Measurements from ENCODE around the gene ADARB2.
"Not testable (repeated sequence)": the region's sequence is repeated elsewhere in the genome, so short reads cannot be mapped to it uniquely, and the experiment has no call there.

ADARB2 gene

GRCh38 chr10:1166828-1167275 is 570.5 kb downstream of the ADARB2 start:
- Mint-ChIP-seq H3K4me1 (ENCODE audit: low read depth) (no peaks in the 10 kb centered on the region), H3K27ac (no peak overlapping the region), H3K36me3 (ENCODE audit: low read depth) (no peaks in the 10 kb centered on the region), H3K27me3 (no peaks in the 10 kb centered on the region), H3K4me3 (no peak overlapping the region), H3K9me3 (no peaks in the 10 kb centered on the region)
- intact Hi-C loops (cut with micrococcal nuclease): no loop called here

GRCh38 chr10:1166101-1166827 is 571.1 kb downstream of the ADARB2 start:
- H3K36me3 Mint-ChIP-seq (ENCODE audit: low read depth): no peaks in the 10 kb centered on the region
- no peak overlapping the region for H3K4me3 Mint-ChIP-seq
- H3K4me1 Mint-ChIP-seq (ENCODE audit: low read depth): no peaks in the 10 kb centered on the region
- intact Hi-C loops (cut with micrococcal nuclease): no loop called here
- H3K9me3 Mint-ChIP-seq: no peaks in the 10 kb centered on the region
- no peaks in the 10 kb centered on the region for H3K27me3 Mint-ChIP-seq
- no peak overlapping the region for H3K27ac Mint-ChIP-seq

- Mint-ChIP-seq H3K4me3 (no peak overlapping the region), H3K4me1 (ENCODE audit: low read depth) (no peaks in the 10 kb centered on the region), H3K9me3 (no peaks in the 10 kb centered on the region), H3K27ac (no peak overlapping the region), H3K27me3 (no peaks in the 10 kb centered on the region), H3K36me3 (ENCODE audit: low read depth) (no peaks in the 10 kb centered on the region)
- intact Hi-C loops (cut with micrococcal nuclease): no loop called here
Observed at GRCh38 chr10:1163831-1164230, 573.5 kb downstream of the ADARB2 start.

GRCh38 chr10:1163204-1163660 is 574.1 kb downstream of the ADARB2 start:
- no peaks in the 10 kb centered on the region for H3K4me1 Mint-ChIP-seq (ENCODE audit: low read depth)
- no peak overlapping the region for H3K27ac Mint-ChIP-seq
- intact Hi-C loops (cut with micrococcal nuclease): no loop called here
- H3K4me3 Mint-ChIP-seq: no peak overlapping the region
- H3K36me3 Mint-ChIP-seq (ENCODE audit: low read depth): no peaks in the 10 kb centered on the region
- no peaks in the 10 kb centered on the region for H3K27me3 Mint-ChIP-seq
- no peaks in the 10 kb centered on the region for H3K9me3 Mint-ChIP-seq

- no peaks in the 10 kb centered on the region for H3K4me1 Mint-ChIP-seq (ENCODE audit: low read depth)
- intact Hi-C loops (cut with micrococcal nuclease): no loop called here
- H3K4me3 Mint-ChIP-seq: no peak overlapping the region
- no peaks in the 10 kb centered on the region for H3K27me3 Mint-ChIP-seq
- H3K9me3 Mint-ChIP-seq: no peaks in the 10 kb centered on the region
- no peaks in the 10 kb centered on the region for H3K36me3 Mint-ChIP-seq (ENCODE audit: low read depth)
- H3K27ac Mint-ChIP-seq: no peak overlapping the region
Observed at GRCh38 chr10:1162481-1163203, 574.7 kb downstream of the ADARB2 start.

- not testable (repeated sequence) for H3K27me3 Mint-ChIP-seq; H3K9me3 Mint-ChIP-seq; H3K36me3 Mint-ChIP-seq (ENCODE audit: low read depth)
Observed at GRCh38 chr10:1161315-1161673, 576.0 kb downstream of the ADARB2 start.

GRCh38 chr10:1160561-1161314 is 576.6 kb downstream of the ADARB2 start:
- intact Hi-C loops (cut with micrococcal nuclease): no loop called here
- H3K27ac Mint-ChIP-seq: no peak overlapping the region
- no peaks in the 10 kb centered on the region for H3K4me1 Mint-ChIP-seq (ENCODE audit: low read depth)
- no peaks in the 10 kb centered on the region for H3K9me3 Mint-ChIP-seq
- no peaks in the 10 kb centered on the region for H3K36me3 Mint-ChIP-seq (ENCODE audit: low read depth)
- H3K27me3 Mint-ChIP-seq: no peaks in the 10 kb centered on the region
- no peak overlapping the region for H3K4me3 Mint-ChIP-seq

More at GRCh38 chr10:1161315-1161673, 576.0 kb downstream of the ADARB2 start:
- H3K4me3 Mint-ChIP-seq; H3K4me1 Mint-ChIP-seq (ENCODE audit: low read depth); intact Hi-C loops (cut with micrococcal nuclease); H3K27ac Mint-ChIP-seq: not testable (repeated sequence)

GRCh38 chr10:1159131-1160061 is 577.9 kb downstream of the ADARB2 start:
- Mint-ChIP-seq H3K27ac (no peak overlapping the region), H3K36me3 (ENCODE audit: low read depth) (no peaks in the 10 kb centered on the region), H3K4me3 (no peak overlapping the region), H3K9me3 (no peaks in the 10 kb centered on the region), H3K4me1 (ENCODE audit: low read depth) (no peaks in the 10 kb centered on the region), H3K27me3 (no peaks in the 10 kb centered on the region)
- intact Hi-C loops (cut with micrococcal nuclease): no loop called here

- H3K9me3 Mint-ChIP-seq; intact Hi-C loops (cut with micrococcal nuclease); H3K4me3 Mint-ChIP-seq; H3K27me3 Mint-ChIP-seq; H3K36me3 Mint-ChIP-seq (ENCODE audit: low read depth); H3K4me1 Mint-ChIP-seq (ENCODE audit: low read depth); H3K27ac Mint-ChIP-seq: not testable (repeated sequence)
Observed at GRCh38 chr10:1158536-1158935, 578.8 kb downstream of the ADARB2 start.

GRCh38 chr10:1158066-1158465 is 579.3 kb downstream of the ADARB2 start:
- H3K9me3 Mint-ChIP-seq: no peaks in the 10 kb centered on the region

GRCh38 chr10:1157615-1157933 is 579.8 kb downstream of the ADARB2 start:
- Mint-ChIP-seq H3K9me3 (no peaks in the 10 kb centered on the region), H3K36me3 (ENCODE audit: low read depth) (no peaks in the 10 kb centered on the region), H3K4me1 (ENCODE audit: low read depth) (no peaks in the 10 kb centered on the region), H3K4me3 (no peak overlapping the region), H3K27me3 (no peaks in the 10 kb centered on the region), H3K27ac (no peak overlapping the region)
- intact Hi-C loops (cut with micrococcal nuclease): no loop called here

More at GRCh38 chr10:1158066-1158465, 579.3 kb downstream of the ADARB2 start:
- no peak overlapping the region for H3K27ac Mint-ChIP-seq
- H3K4me1 Mint-ChIP-seq (ENCODE audit: low read depth): no peaks in the 10 kb centered on the region
- intact Hi-C loops (cut with micrococcal nuclease): no loop called here
- no peaks in the 10 kb centered on the region for H3K27me3 Mint-ChIP-seq
- no peaks in the 10 kb centered on the region for H3K36me3 Mint-ChIP-seq (ENCODE audit: low read depth)
- H3K4me3 Mint-ChIP-seq: no peak overlapping the region

- Mint-ChIP-seq H3K27me3 (no peaks in the 10 kb centered on the region), H3K4me3 (no peak overlapping the region), H3K4me1 (ENCODE audit: low read depth) (no peaks in the 10 kb centered on the region), H3K27ac (no peak overlapping the region), H3K36me3 (ENCODE audit: low read depth) (no peaks in the 10 kb centered on the region), H3K9me3 (no peaks in the 10 kb centered on the region)
- intact Hi-C loops (cut with micrococcal nuclease): no loop called here
Observed at GRCh38 chr10:1156921-1157614, 580.3 kb downstream of the ADARB2 start.

- intact Hi-C loops (cut with micrococcal nuclease): no loop called here
- Mint-ChIP-seq H3K27me3 (no peaks in the 10 kb centered on the region), H3K9me3 (no peaks in the 10 kb centered on the region), H3K4me1 (ENCODE audit: low read depth) (no peaks in the 10 kb centered on the region), H3K36me3 (ENCODE audit: low read depth) (no peaks in the 10 kb centered on the region), H3K27ac (no peak overlapping the region), H3K4me3 (no peak overlapping the region)
Observed at GRCh38 chr10:1156616-1156886, 580.8 kb downstream of the ADARB2 start.

Measured in dendritic cell treated with granulocyte-macrophage colony-stimulating factor and Interleukin-4, amounts not matched to agents 40 ng/mL and 50 ng/mL, for 4 days (primary cell).